ENCODE results near the gene PPM1L.

PPM1L gene

GRCh38 chr3:160765211-160765610, 9.2 kb downstream of the PPM1L start:
- DNase-seq = no peak

DNA sequence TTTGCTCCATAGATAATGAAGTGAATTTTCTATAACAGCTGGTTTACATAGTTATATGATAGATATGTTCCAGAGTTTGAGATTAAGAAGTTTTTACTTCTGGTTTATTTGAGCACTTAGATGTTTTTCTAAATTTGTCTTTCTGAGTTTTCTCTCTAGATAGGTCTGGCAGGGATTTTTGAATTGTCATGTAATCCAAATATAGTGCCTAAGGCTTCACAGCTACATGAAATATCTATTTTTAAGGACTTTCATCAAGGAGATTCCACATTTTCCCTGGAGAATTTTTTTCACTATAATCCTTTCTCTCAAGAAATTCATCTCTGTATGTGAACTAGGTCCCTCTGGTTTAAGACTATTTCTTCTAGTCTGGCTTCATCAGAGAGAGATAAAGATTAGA, 12.0 kb downstream of the PPM1L start:
- no peak for DNase-seq

DNA sequence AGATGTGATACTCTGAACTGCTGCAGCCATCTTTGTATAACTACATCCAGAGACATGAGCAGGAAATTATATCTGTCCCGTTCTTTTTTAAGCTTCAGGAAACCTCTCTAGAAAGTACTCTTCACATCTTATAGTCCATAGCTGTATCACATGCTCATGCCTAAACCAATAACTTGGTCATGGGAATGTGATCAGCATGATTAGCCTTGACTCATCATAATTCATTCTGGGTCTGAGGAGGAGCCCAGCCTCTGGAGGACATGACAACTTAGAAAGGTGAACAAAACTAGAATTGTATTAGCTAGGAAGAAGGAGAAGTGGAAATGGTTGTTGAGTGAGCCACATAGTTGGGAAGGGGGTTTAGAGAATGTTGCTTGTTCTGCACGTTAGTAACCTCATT, 12.9 kb downstream of the PPM1L start:
- DNase-seq = no peak

DNA sequence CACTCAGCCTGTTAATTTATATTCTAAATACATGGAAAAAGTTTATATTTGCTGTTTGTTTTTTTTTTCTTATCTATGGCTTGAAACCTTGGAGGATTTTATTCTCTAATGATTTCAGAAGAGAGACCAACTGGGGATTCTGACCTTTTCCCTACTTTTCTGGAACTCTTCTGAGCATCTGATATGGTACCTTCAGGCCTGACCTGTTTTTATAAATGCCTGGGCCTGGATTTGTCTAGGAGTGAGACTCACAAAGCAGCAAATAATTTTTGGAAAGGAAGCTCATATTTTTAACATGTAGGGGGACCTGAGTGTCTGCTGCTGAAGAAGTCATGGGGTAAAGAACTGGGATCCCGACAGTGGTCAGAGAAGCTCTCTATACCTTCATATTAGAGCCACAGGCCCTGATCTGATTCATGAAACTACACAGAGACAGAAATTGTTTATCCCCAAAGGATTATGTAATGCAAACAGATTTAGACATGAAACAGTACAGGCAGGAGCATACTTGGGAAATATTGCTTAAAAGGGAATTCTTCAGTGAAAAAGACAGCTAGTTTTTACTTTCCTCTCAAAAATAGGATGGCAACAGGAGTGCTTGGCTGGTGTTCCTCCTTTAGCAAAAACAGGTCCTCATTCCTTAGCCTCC, 15.9 kb downstream of the PPM1L start:
- no peak for DNase-seq

DNA sequence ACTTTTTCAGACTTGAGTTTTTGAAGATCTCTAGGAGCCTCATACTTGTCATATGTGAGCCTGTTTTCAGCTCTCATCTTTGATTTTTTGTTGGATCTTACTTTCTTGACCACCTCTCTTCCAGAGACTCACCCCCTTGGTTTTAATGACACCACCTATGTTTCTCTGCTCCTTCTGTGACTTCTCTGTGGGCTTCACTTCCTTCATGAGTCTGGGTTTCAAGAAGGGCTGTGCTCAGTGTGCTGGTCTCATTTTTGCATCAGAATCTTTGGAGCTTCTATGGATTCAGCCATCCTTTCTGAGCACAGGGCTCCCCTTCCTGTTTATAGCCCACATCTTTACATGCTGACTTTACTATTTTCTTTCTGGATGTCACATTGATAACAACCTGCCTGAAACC, 17.7 kb downstream of the PPM1L start:
- no peak for DNase-seq

DNA sequence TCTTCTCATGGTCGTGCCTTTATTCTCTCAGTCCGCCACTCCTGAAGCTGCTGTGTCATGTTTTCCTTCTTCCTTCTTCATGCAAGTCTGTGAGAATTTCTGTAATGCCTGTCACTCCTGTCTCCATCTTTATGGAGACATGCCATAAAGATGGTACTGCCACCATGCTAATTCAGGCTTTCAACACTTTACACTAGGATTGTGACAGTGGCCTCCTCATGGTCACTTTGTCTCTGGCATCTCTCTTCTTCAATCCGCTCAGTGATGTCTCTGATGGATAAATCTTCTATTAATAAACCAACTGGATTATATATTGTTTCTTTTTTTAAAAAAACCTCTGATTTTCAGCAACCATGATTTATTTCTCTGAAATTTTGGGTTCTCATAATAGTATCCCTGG, 18.1 kb downstream of the PPM1L start:
- DNase-seq = no peak

- DNase-seq = no peak
Observed at GRCh38 chr3:160778480-160778879, 22.4 kb downstream of the PPM1L start.

DNA sequence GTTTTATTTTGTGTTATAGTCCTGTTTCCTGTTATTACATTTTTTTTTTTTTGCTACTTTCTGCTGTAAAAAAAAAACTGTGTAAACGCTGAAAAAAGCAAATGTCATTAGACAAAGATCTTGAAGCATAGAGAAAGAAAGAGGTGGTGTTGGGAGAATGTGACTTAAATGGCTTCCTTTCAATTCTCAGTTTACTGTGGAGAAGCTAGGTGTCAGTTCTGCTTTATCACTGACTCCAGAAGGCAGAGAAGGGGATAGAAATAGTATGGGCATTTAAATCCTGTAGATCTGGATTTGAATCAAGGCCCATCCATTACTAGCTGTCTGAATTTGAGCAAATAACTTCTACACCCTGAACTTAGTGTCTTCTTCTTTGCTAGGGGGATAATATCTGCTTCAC, 23.0 kb downstream of the PPM1L start:
- no peak for DNase-seq

DNA sequence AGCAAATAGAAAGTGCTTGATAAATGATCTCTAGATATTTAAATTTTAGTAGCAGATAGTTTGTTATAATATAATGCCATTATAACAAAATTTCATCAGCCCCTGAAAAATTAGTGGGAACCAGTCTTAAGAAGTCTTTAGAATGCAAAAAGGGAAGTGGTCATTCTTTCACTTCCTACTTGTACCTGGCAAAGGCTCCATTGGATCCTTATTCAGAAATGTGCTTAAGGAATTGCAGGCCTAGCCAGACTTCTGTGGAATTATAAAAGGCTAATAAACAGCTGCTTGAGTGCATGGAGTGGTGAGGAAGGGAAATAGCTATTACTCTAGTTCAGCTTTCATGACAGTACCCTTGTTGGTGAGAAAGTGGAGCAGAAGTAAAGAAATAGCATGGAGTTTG, 24.2 kb downstream of the PPM1L start:
- DNase-seq = no peak

GRCh38 chr3:160781402-160781801, 25.4 kb downstream of the PPM1L start:
- no peak for DNase-seq

DNA sequence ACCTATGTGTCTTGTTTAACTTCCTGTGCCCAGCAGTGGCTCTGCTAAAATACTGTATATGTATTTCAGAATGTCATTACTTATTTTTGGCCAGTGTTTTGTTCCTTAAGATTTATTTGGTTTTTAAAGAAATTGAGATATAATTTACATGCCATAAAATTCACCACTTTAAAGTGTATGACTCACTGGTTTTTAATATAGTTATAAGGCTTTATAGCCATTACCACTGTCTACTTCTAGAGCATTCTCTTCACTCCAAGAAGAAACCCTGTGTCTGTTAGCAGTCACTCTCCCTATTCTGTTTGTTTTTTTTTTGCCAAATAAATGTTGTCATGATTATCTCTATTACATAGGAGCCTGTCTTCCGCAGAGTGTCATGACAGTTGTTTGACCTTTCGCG, 25.8 kb downstream of the PPM1L start:
- DNase-seq = no peak

GRCh38 chr3:160784853-160785252, 28.8 kb downstream of the PPM1L start:
- DNase-seq = no peak

GRCh38 chr3:160790726-160791125, 34.7 kb downstream of the PPM1L start:
- no peak for DNase-seq

DNA sequence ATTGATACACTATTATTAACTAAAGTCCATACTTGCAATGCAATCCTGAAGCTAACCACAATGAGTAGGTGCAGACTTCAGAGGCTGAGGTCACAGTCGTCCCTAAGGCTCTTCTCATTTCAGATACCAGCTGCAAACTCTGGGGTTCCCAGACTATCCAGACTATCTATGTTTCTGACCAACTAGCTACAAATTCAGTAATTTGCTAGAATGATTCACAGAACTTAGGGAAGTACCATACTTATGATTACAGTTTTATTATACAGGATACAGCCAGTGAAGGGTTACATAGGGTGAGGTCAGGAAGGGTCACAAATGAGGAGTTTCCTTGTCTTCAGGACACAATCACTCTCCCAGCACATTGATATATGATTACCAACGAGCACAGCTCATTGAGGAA, 36.5 kb downstream of the PPM1L start:
- DNase-seq = no peak

DNA sequence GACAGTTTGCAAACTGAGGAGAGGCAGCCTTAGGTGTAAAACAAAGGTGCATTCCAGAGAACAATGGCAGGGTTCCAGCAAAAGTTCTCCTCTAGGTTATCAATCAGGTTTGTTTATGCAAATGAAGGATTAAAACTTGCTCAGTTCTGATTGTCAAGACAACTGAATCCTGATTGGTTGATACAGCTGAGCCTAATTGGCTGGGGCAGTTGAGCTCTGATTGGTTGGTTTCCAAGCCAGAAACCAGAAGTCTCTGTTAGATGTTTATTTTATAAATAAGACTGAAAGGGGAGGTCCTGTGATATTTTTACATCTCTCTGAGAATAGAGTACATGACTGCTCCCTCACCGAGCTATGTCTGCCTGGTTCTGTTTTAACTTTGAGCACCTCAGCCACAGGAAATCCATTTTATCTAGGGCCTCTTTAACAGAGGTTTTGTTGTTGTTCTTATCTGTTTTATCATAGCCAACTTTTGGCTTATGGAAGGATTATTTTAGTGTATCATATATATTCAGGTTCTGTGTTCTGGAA, 37.8 kb downstream of the PPM1L start:
- no peak for DNase-seq

- DNase-seq = no peak
Observed at GRCh38 chr3:160796089-160796812, 40.2 kb downstream of the PPM1L start.

- no peak for DNase-seq
Observed at GRCh38 chr3:160796813-160797164, 40.8 kb downstream of the PPM1L start.

DNA sequence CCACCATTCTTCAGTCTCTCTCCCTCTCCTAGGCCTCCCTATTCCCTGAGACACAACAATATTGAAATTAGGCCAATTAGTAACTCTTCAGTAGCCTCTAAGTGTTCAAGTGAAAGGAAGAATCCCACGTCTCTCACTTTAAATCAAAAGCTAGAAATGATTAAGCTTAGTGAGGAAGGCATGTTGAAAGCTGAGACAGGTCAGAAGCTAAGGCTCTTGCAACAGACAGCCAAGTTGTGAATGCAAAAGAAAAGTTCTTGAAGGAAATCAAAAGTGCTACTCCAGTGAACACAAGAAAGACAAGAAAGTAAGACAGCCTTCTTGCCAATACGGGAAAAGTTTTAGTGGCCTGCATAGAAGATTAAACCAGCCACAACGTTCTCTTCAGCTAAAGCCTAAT, 41.3 kb downstream of the PPM1L start:
- DNase-seq = no peak

GRCh38 chr3:160801386-160802118, 45.5 kb downstream of the PPM1L start:
- DNase-seq = no peak

- DNase-seq = no peak
Observed at GRCh38 chr3:160804762-160805161, 48.7 kb downstream of the PPM1L start.

DNA sequence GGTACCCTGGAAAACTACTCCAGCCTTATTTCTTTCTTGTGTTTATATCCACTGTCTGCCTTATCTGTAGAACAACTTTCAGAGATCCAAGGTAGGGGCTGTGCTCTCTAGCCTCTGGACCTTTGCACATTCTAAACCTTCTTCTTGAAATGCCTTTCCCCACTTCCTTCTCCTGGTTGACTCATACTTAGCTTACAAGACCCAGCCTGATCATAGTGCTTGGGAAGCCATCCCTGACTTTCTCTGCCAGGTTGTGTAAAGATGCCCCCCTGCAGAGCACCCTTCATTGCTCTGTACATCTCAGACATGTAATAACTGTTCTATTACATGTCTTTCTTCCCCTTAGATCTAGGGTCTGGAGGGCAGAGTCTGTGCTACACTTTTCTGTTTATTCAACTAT, 50.1 kb downstream of the PPM1L start:
- no peak for DNase-seq

DNA sequence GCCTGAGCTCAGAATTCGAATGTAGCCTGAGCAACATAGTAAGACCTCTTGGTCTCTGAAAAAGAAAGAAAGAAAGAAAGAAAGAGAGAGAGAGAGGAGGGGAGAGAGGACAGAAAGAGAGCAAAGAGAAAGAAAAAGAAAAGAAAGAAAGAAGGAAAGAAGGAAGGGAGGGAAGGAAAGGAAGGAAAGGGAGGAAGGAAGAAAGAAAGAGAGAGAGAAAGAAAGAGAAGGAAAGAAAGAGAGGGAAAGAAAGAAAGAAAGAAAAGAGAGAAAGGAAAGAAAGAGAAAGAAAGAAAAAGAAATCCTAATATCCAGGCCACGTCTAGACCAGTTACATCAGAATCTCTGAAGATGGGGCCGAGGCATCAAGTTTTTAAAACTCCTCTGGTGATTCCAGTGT, 50.7 kb downstream of the PPM1L start:
- no peak for DNase-seq

GRCh38 chr3:160808838-160809237, 52.8 kb downstream of the PPM1L start:
- no peak for DNase-seq

GRCh38 chr3:160809453-160809852, 53.4 kb downstream of the PPM1L start:
- DNase-seq = no peak
